Right kidney (tissue), 1 donor: ENCODE measurements around the gene MAPT.
"Not testable (repeated sequence)": the region's sequence is repeated elsewhere in the genome, so short reads cannot be mapped to it uniquely, and the experiment has no call there.

Experiments
- DNase-seq: peaks from one replicate; pipeline ENCODE4 v3.0.0-alpha.2; 2016

The MAPT gene

DNA sequence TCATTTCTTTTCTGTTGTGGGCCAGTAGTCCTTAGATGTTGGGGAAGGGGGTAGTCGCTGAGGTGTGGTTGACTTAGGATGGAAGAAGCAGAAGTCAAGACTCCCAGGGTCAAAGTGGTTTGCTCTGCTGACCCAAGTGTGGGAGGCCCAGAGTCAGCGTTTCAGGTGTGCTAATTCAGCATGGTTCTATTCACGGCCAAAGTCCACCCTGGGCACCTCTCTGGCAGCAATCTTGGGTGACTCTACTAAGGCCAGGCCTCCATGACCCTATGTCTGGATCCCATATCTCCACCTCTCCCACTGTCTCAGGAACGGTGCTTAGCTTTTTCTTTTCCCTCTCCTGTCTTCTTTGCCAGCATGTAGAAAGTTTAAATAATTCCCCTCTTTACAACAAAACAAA is 32.9 kb downstream of the MAPT start:
- DNase-seq: no peak

DNA sequence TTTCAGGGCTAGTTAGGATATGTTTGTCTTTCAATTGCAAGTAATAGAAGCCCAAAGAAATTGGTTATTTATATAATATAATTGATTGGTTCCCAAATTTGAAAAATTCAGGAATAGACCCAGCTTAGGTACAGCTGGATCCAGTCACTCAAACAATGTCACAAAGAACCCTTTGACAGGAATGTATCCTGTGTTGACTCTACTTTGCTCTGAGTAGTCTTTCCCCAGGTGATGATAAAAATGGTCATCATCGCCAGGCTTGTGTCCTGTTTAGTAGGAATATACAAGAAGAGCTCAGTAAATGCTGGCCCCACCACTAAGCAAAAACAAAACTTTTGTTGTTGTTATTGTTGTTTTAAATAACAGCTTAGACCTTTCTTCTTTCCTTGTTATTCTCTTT is 35.0 kb downstream of the MAPT start:
- DNase-seq: no peak

DNA sequence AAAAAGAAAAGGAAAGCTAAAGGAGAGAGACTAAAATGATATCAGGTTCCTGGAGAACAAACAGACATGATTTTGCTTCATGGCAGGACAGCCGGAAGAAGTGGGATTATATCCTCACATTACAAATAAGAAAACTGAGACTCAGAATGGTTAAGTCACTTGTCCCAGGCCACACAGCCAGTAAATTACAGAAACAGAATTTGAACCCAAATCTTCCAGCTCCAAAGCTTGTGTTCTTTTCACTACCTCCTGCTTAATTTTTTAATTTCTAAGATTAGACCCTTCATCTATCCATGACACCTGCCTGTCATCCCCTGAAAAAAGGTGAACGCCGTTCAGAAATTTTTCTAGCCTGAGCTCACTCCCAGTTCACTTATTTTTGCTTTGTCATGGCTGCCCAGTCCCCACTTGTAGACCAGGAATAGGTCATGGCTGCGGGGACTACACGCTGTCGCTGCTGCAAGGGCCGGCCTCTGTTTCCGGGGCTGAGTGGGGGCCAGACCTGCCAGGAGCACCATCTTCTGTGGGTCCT is 36.1 kb downstream of the MAPT start:
- no peak for DNase-seq

DNA sequence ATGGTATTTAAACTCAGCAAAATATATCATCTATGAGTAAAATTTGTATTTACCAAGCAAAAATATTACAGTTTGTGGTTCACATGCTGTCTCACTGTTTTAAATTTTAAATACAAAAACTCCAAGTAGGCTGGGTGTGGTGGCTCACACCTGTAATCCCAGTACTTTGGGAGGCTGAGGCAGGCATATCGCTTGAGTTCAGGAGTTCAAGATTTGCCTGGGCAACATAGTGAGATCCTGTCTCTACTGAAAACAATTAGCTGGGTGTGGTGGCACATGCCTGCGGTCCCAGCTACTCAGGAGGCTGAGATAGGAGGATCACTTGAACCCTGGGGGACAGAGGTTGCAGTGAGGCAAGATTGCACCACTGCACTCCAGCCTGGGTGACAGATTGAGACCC is 37.3 kb downstream of the MAPT start:
- no peak for DNase-seq

DNA sequence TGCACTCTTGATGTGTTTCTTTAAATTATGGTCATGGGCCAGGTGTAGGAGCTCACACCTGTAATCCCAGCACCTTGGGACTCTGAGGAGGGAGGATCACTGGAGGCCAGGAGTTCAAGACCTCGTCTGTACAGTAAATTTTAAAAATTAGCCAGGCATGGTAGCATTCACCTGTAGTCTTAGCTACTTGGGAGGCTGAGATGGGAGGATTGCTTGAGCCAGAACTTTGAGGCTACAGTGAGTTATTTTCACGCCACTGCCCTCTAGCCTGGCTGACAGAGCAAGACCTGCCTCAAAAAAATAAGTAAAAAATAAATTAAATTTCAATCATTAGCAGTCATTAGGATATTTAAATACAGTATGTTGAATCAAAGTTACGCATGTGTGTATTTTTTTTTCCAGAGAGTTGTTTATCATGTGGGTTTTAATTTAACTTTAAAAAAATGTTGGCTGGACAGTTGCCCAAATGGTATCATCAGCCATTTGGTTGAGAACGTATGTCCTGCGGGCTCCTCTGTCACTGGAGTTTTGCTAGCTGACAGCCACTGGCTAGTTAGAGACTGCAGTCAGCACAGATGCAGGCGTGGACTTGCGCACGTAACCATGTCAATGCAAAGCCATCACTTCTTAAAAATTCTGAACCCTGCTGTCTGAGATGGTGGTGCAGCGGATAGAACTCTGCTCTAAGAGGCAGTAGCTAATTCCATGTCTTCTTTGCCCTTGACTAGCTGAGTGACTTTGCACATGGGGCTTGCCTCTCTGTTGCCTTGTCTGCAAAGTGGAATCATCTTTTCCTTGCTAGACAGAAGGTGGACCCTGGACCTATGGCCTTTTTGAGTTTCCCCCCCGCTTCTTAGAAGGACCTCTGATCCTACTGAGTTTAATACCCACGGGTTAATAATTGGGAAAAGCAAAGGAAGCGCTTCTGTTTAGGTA is 40.0 kb downstream of the MAPT start:
- no peak for DNase-seq

DNA sequence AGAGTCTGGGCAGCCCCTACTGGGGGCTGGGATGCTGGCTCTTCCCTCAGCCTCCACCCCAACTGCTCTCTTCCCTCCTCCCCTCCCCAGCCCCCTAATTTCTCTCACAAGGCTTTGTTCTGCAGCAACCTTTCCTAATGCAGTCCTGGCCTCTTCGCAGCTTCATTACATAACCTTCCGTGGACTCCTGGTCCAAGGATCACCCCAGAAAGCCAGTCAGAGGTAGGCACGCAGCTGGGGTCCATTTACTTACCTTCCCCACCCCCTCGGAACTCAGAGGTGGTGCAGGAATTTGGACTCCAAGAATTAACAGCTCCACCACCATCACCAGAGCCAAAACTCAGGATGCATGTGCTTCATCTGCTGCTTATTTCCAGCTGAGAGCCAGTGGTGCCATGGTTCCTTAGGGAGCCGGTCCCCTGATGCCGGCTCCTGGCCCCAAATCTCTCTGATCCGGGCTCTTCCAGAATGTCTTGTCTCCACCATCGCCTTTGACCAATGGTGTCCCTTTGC is 40.9 kb downstream of the MAPT start:
- DNase-seq: no peak

DNA sequence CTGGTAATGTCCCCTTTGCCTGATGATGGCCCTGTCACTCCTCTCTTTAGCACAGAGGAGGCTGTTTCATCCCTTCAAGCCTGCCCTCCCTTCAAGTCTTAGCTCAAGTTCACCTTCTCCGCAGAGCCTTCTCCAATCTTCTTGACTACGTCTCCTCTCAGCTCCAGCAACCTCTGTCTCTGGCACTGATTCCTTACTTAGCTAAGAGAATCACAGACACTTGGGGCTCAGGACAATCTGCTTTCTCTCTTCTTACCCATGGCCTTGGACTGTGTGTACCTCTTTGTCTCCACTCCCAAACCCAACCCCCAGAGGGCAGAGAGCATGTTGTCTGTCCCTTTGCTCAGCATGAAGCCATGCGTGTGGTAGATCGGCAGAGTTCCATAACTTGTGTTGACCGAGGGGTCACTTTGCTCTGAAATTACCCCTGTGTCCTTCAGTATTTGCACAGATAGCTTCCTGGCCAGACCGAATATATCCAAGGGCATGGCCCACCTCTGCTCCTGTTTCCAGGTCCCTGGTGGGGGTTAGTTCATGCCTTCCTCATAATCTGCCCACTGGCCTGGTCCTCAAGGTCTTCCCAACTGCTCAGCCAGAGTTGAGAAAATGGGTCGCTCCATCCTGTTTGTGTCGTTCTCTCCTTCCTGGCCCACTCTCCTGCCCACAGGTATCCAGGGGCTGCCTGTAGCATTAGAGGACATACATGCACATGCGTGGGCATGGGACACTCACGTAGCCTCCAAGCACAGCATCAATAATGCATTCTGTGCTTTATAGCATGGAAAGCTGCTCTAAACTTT is 41.6 kb downstream of the MAPT start:
- no peak for DNase-seq

DNA sequence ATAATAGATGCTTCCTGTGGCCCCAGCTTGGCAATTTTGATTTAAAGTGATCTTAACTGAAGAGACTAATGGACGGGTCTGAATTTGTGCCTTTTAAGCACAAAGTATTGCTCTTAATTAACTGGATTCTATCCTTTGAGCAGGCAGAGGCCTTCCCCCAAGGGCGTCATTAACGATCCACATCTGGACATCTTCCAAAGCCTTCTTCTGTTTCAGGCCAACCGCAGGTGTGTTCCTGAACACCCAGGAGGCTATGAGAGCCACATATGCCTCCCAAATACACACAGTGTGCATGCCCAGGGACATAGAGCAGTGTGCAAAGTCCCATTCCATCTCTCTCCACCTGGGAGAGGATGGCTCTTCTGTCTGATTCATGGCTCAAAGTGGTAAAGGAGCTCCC is 42.3 kb downstream of the MAPT start:
- no peak for DNase-seq

DNA sequence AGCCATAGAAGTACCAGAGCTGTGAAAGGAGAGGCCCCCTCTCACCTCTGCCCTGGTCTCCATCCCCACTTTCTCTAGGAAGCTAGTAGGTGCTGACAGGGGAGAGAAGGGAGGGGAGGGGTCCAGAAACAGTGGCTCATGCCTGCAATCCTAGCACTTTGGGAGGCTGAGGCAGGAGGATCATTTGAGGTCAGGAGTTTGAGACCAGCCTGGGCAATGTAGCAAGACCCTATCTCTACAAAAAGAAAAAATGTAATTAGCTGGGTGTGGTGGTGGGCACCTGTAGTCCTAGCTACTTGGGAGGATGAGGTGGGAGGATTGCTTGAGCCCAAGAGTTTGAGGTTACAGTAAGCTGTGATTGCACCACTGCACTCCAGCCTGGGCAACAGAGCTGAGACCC is 42.8 kb downstream of the MAPT start:
- not testable (repeated sequence) for DNase-seq

DNA sequence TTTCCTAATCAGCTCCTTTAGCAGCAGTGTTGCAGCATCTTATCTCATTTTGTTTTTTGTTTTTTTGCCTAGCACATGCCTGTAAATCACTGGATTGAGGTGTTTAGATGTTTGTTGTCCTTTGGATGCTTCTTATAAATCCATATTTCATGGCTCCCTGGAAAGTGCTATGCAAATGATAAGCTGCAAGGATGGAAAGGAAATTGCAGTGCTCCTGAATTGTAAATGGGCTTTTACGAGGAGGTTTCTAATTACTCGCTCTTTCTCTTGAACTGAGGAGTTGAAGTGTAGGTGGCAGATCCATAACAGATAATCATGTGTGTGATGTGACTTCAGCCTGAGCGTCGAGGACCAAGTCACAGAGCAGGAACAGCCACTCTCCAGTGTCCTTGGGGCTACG is 45.0 kb downstream of the MAPT start:
- no peak for DNase-seq

DNA sequence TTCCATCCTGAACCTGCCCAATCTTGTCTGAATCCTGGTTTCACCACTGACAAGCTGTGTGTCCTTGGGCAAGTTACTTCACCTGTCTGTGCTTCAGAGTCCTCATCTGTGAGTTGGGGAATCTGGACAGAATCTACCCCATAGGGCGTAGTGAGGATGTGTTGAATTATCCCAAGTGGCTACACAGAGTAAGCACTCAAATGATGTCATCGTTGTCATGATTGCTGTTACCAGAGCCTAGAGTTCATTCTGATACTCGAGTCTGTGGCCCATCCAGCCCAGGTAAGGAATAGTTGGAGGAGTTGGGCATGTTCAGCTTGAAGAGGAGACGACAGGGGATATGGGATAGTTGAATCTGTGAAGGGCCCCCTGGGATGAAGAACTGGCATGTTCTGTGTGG is 45.9 kb downstream of the MAPT start:
- no peak for DNase-seq

DNA sequence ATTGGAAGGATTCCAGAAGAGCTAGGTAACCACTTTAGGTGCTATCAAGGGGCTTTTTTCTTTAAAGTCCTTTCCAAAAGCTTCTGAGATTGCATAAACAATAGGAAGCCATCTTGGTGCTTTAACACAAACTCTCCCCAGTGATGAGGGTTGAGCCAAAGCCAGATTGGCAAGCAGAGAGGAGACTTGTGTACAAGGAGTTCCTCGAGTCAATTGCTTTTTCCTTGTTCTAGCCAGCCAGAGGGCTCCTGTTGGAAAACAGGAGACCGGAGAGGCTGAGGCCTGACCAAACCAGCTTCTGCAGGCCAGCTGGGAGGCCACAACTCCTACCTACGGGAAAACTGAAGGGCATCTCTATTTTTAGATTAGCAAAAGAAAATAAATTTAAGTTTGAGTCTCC is 46.5 kb downstream of the MAPT start:
- DNase-seq: no peak

DNA sequence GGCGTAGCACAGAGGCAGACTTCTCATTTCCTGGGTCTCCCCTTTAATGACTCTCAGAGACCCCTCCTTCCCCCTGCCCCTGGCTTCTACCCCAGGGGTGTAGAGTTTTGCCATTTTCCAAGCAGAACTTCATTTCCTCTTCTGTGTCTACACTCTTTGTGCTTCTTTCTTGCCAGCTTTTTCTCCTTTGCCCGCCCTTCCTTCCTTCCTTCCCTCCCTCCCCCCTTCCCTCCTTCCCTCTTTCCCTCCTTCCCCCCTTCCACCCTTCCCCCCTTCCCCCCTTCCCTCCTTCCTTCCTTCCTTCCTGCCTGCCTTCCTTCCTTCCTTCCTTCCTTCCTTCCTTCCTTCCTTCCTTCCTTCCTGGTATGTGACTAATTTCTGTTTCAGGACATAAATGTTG is 47.0 kb downstream of the MAPT start:
- DNase-seq: no peak

DNA sequence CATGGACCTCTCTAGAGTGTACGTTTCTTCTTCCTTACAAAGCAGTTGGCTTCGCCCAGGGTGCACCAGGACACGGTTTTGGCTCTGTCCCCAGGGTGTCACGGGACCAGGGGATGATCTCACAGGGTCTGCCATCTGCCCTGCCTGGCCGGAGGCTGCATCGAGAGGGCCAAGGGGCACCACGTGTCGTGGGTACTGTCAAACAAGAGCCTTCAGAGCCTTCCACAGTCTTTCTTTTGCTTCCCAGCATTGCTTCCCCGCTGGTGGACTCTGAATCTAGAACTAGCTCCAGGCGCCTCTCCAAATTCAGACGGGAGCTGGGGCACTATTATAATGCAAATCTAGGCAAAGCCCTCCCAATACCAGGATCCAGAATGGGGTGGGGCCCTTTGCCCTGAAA is 47.9 kb downstream of the MAPT start:
- no peak for DNase-seq

DNA sequence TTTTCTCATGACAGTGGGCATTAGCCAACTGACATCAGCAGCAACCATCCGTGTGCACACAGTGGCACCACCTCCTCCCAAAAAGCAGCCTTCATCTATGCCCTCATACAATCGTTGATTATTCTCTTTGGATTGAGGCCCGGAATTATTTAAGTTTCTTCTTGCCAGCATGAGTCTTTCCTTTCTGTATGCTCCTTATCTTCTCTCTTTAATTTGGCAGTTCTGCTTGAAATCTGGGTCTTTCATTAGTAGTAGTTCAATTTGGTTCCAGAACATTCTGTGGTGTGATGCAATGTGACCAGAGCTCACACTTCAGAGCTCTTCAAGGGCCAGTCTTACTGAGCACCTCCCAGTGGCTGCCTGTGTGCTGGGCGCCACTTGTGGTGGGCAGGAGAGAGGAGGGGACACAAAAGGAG is 52.5 kb downstream of the MAPT start:
- no peak for DNase-seq

DNA sequence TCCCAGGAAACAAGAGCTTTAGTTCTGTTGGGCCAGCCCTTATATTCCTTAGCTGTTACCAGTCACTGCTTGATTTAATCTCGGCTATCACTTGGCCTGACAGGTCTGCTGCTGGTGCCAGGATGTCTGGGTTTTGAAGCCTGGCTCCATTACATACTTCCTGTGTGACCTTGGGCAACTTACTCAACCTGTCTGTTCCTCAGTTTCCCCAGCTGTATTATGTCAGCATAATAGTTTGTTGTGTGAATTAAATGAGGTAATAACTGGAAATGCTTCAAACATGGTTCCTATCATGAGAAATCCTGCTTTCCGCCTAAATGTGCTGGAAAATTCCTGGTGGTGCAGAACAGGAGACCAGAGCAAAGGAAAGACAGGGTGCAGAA is 54.1 kb downstream of the MAPT start:
- no peak for DNase-seq

DNA sequence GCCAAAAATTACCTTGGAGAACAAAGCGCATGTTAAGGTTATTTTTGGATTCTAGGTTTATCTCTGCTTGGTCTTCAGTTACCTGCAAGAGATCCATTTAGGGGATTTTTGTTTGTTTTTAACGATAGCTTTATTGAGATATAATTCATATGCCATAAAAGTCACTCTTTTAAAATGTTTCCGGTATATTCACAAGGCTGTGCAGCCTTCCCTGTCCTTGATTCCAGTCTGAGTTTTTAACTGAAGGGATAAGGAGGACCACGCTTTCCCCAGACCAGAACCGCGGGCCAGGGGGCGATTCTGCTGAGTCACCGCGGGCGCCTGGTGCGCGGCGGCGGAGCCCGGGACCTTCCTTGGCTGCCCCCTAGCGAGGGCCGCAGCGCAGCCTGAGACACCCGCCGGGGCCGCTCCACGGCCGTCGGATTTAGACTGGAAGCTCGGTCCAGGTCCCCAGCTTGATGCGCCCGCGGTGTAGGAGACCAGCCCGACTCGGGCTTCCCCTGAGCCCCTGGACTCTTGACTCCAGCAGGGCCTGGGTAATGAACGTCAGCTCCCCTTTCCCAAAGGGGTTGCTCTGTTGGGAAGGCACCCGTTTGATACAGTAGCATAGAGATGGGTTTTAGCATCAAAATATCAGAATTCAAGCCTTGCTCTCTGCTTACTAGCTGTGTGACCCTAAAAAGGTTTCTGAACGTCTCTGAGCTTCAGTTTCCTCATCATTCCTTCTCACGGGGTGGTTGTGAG is 54.7 kb downstream of the MAPT start:
- DNase-seq: peak; percentile 69

DNA sequence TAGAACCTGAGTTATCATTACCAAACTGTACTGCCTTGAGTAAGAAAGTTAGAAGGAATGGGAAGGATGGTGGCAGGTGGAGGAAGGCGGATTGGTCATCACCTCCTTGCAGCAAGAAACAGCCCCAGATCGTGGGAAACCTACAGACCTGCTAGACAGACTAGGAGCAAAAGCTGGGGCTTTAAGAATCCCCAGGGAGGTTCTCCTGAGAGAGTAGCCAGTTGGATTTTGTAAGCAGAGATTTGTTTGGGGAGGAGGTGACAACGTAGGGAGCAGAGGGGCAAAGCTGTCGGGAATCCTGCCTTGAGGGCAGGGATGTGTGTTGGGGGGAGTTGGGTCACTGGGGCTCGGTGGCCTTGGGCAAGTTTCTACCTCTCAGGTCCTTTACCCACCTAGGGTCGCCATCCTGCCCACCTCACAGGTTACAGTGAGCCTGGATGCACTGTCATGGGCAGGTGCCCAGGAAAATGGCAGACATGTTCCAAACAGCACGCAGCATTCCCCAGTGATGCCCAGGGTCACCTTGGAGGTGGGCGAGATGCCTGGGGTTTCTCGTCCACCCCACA is 55.5 kb downstream of the MAPT start:
- DNase-seq: no peak

DNA sequence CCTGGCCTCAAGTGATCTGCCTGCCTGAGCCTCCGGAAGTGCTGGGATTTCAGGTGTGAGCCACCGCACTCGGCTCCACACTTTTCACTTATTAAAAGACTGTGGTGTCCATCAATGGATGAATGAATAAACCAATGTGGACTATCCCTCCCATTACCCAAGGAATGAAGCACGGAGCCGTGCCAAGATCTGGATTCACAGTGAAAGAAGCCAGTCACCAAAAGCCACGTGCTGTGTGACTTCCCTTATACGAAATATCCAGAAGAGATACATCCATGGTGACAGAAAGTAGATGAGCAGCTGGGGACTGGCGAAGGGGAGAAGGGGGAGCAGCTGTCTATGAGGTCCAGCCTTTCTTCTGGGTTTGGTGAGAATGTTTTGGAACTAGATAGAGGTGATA is 56.5 kb downstream of the MAPT start:
- no peak for DNase-seq

DNA sequence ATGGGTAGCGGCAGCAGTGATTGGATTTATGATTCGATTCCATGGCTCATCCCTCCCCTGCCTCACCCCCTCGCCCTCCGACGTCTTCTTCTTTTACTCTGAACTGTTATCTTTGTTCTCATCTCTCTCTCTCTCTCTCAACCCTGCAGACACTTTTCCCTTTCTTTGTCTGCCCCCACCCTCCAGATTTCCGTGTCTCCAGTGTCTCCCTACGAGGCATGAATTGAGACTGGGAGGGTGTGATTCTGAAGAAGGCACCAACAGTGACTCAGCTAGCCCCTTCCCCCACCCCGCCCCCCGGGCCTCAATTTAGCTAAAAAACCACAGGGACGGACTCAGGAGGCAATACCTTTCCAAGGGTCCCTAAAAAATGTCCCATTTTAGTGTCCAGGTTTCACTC is 57.0 kb downstream of the MAPT start:
- DNase-seq: no peak

DNA sequence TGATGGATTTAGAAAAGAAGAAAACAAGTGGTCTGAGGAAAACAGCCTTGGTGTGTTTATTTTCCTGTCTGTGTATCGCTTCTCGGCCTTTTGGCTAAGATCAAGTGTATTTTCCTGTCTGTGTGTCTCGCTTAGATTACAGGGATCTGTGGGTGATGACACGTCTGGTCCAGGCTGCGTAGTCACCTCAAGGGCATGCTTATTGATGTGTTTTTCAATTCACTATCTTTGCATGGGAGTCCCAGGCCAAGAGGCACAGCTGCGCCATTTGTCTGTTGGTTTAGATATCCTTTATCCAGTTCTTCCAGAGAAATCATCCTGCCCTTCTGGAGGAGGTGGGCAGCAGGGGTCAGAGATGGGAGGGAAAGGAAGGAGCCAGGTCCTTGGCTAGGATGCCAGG is 57.6 kb downstream of the MAPT start:
- no peak for DNase-seq

DNA sequence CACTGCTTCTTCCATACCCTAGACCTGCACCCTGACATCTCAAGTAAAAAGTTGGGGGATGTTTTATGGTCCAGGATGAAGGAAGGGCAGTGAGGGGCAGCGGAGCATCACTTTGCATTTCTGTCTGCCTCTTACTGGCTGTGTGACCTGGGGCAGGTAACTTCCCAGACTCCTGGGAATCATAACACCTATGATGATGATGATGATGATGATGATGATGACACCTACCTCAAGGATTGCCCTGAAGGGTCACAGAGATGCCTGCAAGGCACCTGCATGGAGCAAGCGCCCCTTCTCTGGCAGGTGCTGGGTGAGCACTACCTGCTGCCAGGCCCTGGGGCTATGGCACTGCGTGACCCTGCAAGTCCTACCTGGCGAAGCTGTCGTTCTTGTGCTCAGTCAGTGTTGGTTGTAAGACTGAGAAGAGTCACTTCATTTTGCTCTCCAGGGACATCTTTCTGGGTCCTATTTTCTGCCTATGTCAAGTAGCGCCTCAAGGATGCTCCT is 58.5 kb downstream of the MAPT start:
- DNase-seq: no peak
